Smooth muscle cell (in vitro differentiated cells): ENCODE results near the gene KCNQ5. TPM values are rescaled to one million over a fixed set of nuclear protein-coding genes. Genes with fewer than 3 reads are reported as not detected.
A peak's percentile ranks its signal among the peaks of the same experiment; 100 is the strongest.

ENCODE experiments used
- DNase-seq: peaks from one replicate; lab custom pipeline; 2025; ENCODE audit not compliant: unreplicated experiment; lab: John Stamatoyannopoulos, UW
- H2AFZ ChIP-seq: fragments of 200-600 bp; sonication (generic); 2 replicates; pipeline ENCODE4 v1.6.0; 2016; ENCODE audit warnings: antibody characterized with exemption, low read depth, mild to moderate bottlenecking
- H3F3A ChIP-seq: fragments of 200-600 bp; sonication (generic); 2 replicates; pipeline ENCODE4 v1.6.0; 2017; ENCODE audit warnings: antibody characterized with exemption, low read depth
- H3K27ac ChIP-seq: fragments of 200-600 bp; sonication (generic); 2 replicates; pipeline ENCODE4 v1.5.1; 2016; ENCODE audit warnings: low read depth, mild to moderate bottlenecking
- H3K27me3 ChIP-seq: fragments of 200-600 bp; sonication (generic); 2 replicates; pipeline ENCODE4 v1.6.1; 2016; ENCODE audit warnings: low read depth, mild to moderate bottlenecking
- H3K36me3 ChIP-seq: fragments of 200-600 bp; sonication (generic); 2 replicates; pipeline ENCODE4 v1.5.1; 2016; ENCODE audit warnings: low read depth
- H3K4me1 ChIP-seq: fragments of 200-600 bp; sonication (generic); 2 replicates; pipeline ENCODE4 v1.5.1; 2016; ENCODE audit warnings: low read depth
- H3K4me2 ChIP-seq: fragments of 200-600 bp; sonication (generic); 2 replicates; pipeline ENCODE4 v1.6.0; 2016; ENCODE audit warnings: mild to moderate bottlenecking
- H3K4me3 ChIP-seq: fragments of 200-600 bp; sonication (generic); 2 replicates; pipeline ENCODE4 v1.5.1; 2016; ENCODE audit warnings: mild to moderate bottlenecking
- H3K79me2 ChIP-seq: fragments of 200-600 bp; sonication (generic); 2 replicates; pipeline ENCODE4 v1.6.0; 2016; ENCODE audit warnings: low read depth, mild to moderate bottlenecking
- H3K9ac ChIP-seq: fragments of 200-600 bp; sonication (generic); 2 replicates; pipeline ENCODE4 v1.6.0; 2016; ENCODE audit warnings: low read depth
- H3K9me3 ChIP-seq: fragments of 200-600 bp; sonication (generic); replicated peaks from 2 replicates; pipeline ENCODE4 v1.5.1; 2016; ENCODE audit warnings: low read depth
- H4K20me1 ChIP-seq: fragments of 200-600 bp; sonication (generic); 2 replicates; pipeline ENCODE4 v1.6.0; 2016; ENCODE audit warnings: low read depth
- CTCF ChIP-seq: fragments of 200-600 bp; sonication (generic); IDR thresholded peaks from 2 replicates; pipeline ENCODE4 v1.5.1; 2017; ENCODE audit warnings: borderline replicate concordance, mild to moderate bottlenecking, antibody characterized with exemption; ENCODE audit not compliant: insufficient read depth, poor library complexity, severe bottlenecking
- WGBS: methylation state at CpG from one replicate; pipeline ENCODE4 v1.1.7; 2016; ENCODE audit warnings: low lambda C conversion rate; 5-methylcytosine and 5-hydroxymethylcytosine counted together
- polyA plus RNA-seq: library from polyadenylated mRNA; unstranded; fragments of >200 nt; fragmentation: Nextera tagmentation; extraction: Ambion mirVana; gene quantifications from 2 replicates; pipeline ENCODE4 v1.2.1, GENCODE V29; 2016
- total RNA-seq: library from RNA; depleted of rRNA; stranded (reverse); fragments of >200 nt; gene quantifications from 2 replicates; pipeline ENCODE4 v1.2.3, GENCODE V29; 2014

KCNQ5 gene
- total and polyA plus RNA-seq, 2 experiments from 2014 or later: 1.2 to 2.0 TPM

GRCh38 chr6:72760114-72760793, 138.4 kb downstream of the KCNQ5 start:
- WGBS: 78% methylated on average over 4 of the region's 4 CpGs
- no peaks in the 10 kb centered on the region for H3K9me3 ChIP-seq
- H3K27ac ChIP-seq: no peak overlapping the region
- no peaks in the 10 kb centered on the region for H4K20me1 ChIP-seq
- no peak overlapping the region for H3K9ac ChIP-seq
- H3K79me2 ChIP-seq: no peaks in the 10 kb centered on the region
- no peaks in the 10 kb centered on the region for H3K27me3 ChIP-seq
- H2AFZ ChIP-seq: no peak overlapping the region
- peaks cover 6% of the 10 kb centered on the region for H3F3A ChIP-seq
- H3K4me2 ChIP-seq: peak overlapping the region; percentile 10
- peaks cover 6% of the 10 kb centered on the region for H3K4me1 ChIP-seq
- H3K4me3 ChIP-seq: no peak overlapping the region
- no peak for TF ChIP-seq CTCF
- no peak for DNase-seq
- H3K36me3 ChIP-seq: no peaks in the 10 kb centered on the region

GRCh38 chr6:72761761-72762160, 139.9 kb downstream of the KCNQ5 start:
- Histone ChIP-seq H3K79me2 (no peaks in the 10 kb centered on the region), H3K27ac (peak overlapping the region; percentile 34), H3K4me1 (peaks cover 6% of the 10 kb centered on the region), H4K20me1 (no peaks in the 10 kb centered on the region), H3K36me3 (no peaks in the 10 kb centered on the region), H3K4me3 (no peak overlapping the region), H2AFZ (peak overlapping the region; percentile 53), H3K4me2 (peak overlapping the region; percentile 40), H3F3A (peaks cover 6% of the 10 kb centered on the region), H3K9me3 (no peaks in the 10 kb centered on the region), H3K27me3 (no peaks in the 10 kb centered on the region), H3K9ac (no peak overlapping the region)
- DNase-seq: no peak
- 15% methylated on average over 5 of the region's 5 CpGs for WGBS
- TF ChIP-seq CTCF: no peak

GRCh38 chr6:72769459-72770125, 147.7 kb downstream of the KCNQ5 start:
- H3K36me3 ChIP-seq: no peaks in the 10 kb centered on the region
- no peak for DNase-seq
- no peak overlapping the region for H3K4me3 ChIP-seq
- H3K27ac ChIP-seq: no peak overlapping the region
- H3K9ac ChIP-seq: no peak overlapping the region
- H2AFZ ChIP-seq: no peak overlapping the region
- no peaks in the 10 kb centered on the region for H3K27me3 ChIP-seq
- no peak for TF ChIP-seq CTCF
- H3K4me2 ChIP-seq: no peak overlapping the region
- 86% methylated on average over 1 of the region's 1 CpG for WGBS
- H3K9me3 ChIP-seq: no peaks in the 10 kb centered on the region
- no peaks in the 10 kb centered on the region for H3F3A ChIP-seq
- H3K4me1 ChIP-seq: no peaks in the 10 kb centered on the region
- no peaks in the 10 kb centered on the region for H3K79me2 ChIP-seq
- no peaks in the 10 kb centered on the region for H4K20me1 ChIP-seq
